Stomach (tissue), 4 donors: ENCODE results near the gene PGA4.
A peak's percentile ranks its signal among the peaks of the same experiment; 100 is the strongest.
"Not testable (repeated sequence)": the region's sequence is repeated elsewhere in the genome, so short reads cannot be mapped to it uniquely, and the experiment has no call there.

Source experiments
- CTCF ChIP-seq, 7 experiments: fragments of 450-650 bp in 4 of 7; fragments of 200-600 bp in 3 of 7; sonication (generic) in 3 of 7; IDR thresholded peaks; one replicate each; pipeline ENCODE4 v1.5.1; 2016 to 2019; ENCODE audit warnings: antibody characterized with exemption in 7 of 7, control low read depth in 2 of 7, mild to moderate bottlenecking in 1 of 7
- EP300 ChIP-seq: sonication (generic); formaldehyde crosslinking; IDR thresholded peaks from one replicate; pipeline ENCODE4 v1.6.1; 2017; ENCODE audit warnings: antibody characterized with exemption
- POLR2AphosphoS5 ChIP-seq, 3 donors: sonication (generic); formaldehyde crosslinking; IDR thresholded peaks; one replicate each; pipeline ENCODE4 v1.6.1; 2016; ENCODE audit warnings: antibody characterized with exemption in 3 of 3

- not testable (repeated sequence) for TF ChIP-seq CTCF (IDR thresholded peaks at IDR 0.05); EP300
- TF ChIP-seq POLR2AphosphoS5 (IDR thresholded peaks at IDR 0.05) = peak in 2 of 3 donors; percentile 38 to 87
Observed at GRCh38 chr11:61204502-61205059, 17.6 kb upstream of the PGA4 start.
